ENCODE measurements around the gene SLC7A8.

SLC7A8 gene

DNA sequence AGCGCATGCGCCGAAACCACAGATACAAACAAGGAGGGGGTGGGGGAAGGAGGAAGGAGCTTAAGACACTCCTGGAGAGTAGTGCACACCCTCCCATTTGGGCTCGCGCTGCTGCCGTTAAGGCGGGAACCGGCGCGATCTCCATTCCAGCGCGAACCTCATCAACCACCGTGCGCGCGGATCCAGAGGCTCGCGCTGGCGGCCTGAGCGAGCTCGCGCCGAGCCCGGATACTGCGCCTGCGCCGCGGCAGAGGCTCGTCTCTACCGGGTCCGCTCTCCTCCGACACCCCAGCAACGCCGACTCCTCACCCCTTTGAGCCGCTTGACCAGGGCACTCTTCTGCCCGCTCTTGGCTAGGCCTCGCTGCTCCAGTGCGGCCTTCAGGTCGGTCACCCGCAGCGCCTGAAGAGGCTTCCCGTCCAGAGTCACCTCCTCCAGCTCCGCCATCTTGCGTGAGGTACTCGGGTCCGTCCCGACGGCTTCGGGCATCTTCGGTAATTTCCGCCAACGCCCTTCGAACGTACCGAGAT lies 88.7 kb downstream of the SLC7A8 start, which contains the start of gene ACIN1:
Gene ACIN1, minus strand, starts transcription at position 471 of the 530 bp plus-strand sequence. Its CDS starts 24 bp downstream, at position 447.
- peak; percentile 78 for DNase-seq (ENCODE audit: low spot score)
- TF ChIP-seq, protein P1, sequence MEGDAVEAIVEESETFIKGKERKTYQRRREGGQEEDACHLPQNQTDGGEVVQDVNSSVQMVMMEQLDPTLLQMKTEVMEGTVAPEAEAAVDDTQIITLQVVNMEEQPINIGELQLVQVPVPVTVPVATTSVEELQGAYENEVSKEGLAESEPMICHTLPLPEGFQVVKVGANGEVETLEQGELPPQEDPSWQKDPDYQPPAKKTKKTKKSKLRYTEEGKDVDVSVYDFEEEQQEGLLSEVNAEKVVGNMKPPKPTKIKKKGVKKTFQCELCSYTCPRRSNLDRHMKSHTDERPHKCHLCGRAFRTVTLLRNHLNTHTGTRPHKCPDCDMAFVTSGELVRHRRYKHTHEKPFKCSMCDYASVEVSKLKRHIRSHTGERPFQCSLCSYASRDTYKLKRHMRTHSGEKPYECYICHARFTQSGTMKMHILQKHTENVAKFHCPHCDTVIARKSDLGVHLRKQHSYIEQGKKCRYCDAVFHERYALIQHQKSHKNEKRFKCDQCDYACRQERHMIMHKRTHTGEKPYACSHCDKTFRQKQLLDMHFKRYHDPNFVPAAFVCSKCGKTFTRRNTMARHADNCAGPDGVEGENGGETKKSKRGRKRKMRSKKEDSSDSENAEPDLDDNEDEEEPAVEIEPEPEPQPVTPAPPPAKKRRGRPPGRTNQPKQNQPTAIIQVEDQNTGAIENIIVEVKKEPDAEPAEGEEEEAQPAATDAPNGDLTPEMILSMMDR (IDR thresholded peaks at IDR 0.05; ENCODE audit: extremely low read depth, missing control alignments) = no peak

GRCh38 chr14:23093991-23094665 lies 89.3 kb downstream of the SLC7A8 start:
- TF ChIP-seq, protein P1 (IDR thresholded peaks at IDR 0.05; ENCODE audit: extremely low read depth, missing control alignments) = no peak
- no peak for DNase-seq (ENCODE audit: low spot score)

DNA sequence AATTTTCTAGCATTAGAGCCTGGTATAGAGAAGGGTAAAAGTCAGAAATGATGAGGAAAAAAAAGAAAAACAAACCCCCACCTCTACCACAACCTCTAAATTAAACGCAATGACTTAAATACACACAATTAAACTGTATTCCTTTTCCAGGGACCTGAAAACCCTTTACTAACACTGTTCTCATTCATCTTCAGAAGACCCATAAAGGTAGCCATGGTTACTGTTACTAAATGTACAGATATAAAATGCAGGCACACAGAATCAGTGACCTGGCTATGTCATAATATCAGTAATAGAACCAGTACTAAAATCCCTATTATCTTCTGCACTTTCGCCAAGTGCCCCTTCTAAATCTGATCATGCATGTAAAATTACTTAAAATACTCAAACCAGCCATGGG lies 89.9 kb downstream of the SLC7A8 start:
- no peak for DNase-seq (ENCODE audit: low spot score)
- TF ChIP-seq, protein P1 (IDR thresholded peaks at IDR 0.05; ENCODE audit: extremely low read depth, missing control alignments) = no peak

- DNase-seq (ENCODE audit: low spot score) = no peak
- TF ChIP-seq, protein P1 (IDR thresholded peaks at IDR 0.05; ENCODE audit: extremely low read depth, missing control alignments) = no peak
Observed at GRCh38 chr14:23093104-23093503, 90.4 kb downstream of the SLC7A8 start.

GRCh38 chr14:23091294-23092225 lies 91.9 kb downstream of the SLC7A8 start:
- TF ChIP-seq, protein P1 (IDR thresholded peaks at IDR 0.05; ENCODE audit: extremely low read depth, missing control alignments) = no peak
- DNase-seq (ENCODE audit: low spot score) = no peak

DNA sequence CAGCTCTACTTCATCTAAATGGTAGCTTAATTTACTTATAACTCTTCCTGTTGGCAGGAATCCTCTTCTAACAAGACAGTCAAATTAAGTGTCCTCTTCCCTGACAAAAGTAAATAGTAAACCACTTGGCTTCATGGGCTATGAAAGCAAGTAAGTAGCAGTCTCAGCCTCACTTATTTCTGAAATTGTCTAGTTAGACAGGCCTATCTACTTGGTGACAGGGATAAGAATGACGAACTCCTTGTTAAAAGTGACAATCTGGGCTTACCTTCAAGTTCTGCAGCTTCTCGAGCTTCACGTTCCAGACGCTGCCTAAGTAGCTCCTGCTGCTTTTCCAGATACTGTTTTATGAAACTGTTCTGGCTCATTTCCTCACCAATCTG lies 93.2 kb downstream of the SLC7A8 start:
- DNase-seq (ENCODE audit: low spot score) = no peak
- TF ChIP-seq, protein P1 (IDR thresholded peaks at IDR 0.05; ENCODE audit: extremely low read depth, missing control alignments) = no peak

All from GM20000 (cell line).